Suprapubic skin (tissue), 4 donors: ENCODE results near the gene TRDN.

Source experiments
- EP300 ChIP-seq: sonication (generic); formaldehyde crosslinking; IDR thresholded peaks from one replicate; pipeline ENCODE4 v1.6.1; 2017; ENCODE audit warnings: antibody characterized with exemption
- POLR2A ChIP-seq, 2 donors: fragments of 450-650 bp; IDR thresholded peaks; one replicate each; pipeline ENCODE4 v1.6.1; 2017; ENCODE audit warnings: antibody characterized with exemption in 2 of 2, mild to moderate bottlenecking in 2 of 2, moderate library complexity in 2 of 2
- POLR2AphosphoS5 ChIP-seq, 3 donors: sonication (generic); formaldehyde crosslinking; IDR thresholded peaks; one replicate each; pipeline ENCODE4 v1.6.1; 2017; ENCODE audit warnings: antibody characterized with exemption in 3 of 3
- TF ChIP-seq, protein P1 (sequence below), 2 donors: fragments of 200-600 bp in 1 of 2; fragments of 450-650 bp in 1 of 2; sonication (generic) in 1 of 2; IDR thresholded peaks; one replicate each; pipeline ENCODE4 v1.5.1; 2016 to 2019; ENCODE audit warnings: antibody characterized with exemption in 2 of 2, mild to moderate bottlenecking in 1 of 2, moderate library complexity in 1 of 2

DNA sequence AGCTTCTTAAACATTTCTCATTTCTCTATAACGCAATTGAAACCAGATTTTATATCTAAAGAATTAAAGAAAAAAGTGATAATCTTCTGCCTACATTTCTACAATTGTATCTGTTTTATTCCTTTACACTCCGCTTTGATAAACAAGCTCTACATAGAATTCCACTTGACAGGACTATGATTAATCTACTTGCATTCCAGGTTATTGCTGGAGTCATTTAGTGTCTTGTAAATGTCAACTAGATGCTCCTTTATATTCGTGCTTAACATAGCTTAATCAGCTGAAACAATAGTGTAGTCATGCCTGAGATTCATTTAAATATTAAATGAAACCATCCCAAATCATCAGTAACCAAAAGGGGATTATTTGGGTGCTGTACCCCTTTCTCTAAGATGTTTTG is 284.0 kb downstream of the TRDN start:
- TF ChIP-seq, protein P1, sequence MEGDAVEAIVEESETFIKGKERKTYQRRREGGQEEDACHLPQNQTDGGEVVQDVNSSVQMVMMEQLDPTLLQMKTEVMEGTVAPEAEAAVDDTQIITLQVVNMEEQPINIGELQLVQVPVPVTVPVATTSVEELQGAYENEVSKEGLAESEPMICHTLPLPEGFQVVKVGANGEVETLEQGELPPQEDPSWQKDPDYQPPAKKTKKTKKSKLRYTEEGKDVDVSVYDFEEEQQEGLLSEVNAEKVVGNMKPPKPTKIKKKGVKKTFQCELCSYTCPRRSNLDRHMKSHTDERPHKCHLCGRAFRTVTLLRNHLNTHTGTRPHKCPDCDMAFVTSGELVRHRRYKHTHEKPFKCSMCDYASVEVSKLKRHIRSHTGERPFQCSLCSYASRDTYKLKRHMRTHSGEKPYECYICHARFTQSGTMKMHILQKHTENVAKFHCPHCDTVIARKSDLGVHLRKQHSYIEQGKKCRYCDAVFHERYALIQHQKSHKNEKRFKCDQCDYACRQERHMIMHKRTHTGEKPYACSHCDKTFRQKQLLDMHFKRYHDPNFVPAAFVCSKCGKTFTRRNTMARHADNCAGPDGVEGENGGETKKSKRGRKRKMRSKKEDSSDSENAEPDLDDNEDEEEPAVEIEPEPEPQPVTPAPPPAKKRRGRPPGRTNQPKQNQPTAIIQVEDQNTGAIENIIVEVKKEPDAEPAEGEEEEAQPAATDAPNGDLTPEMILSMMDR (IDR thresholded peaks at IDR 0.05), result no peak
- TF ChIP-seq EP300, result no peak
- TF ChIP-seq POLR2A (IDR thresholded peaks at IDR 0.05), result no peak
- no peak for TF ChIP-seq POLR2AphosphoS5 (IDR thresholded peaks at IDR 0.05)
